H1 (cell line): ENCODE measurements around the gene ATMIN. TPM values are rescaled to one million over a fixed set of nuclear protein-coding genes. Genes with fewer than 3 reads are reported as not detected.

Source experiments
- CTCF ChIA-PET: fragments of 300-600 bp; sonication (Branson Sonifier 250); formaldehyde crosslinking; loops from one replicate; lab custom pipeline; 2021; ENCODE audit not compliant: partially characterized antibody; lab: Charles Lee
- POLR2A ChIA-PET: fragments of 300-600 bp; sonication (Branson Sonifier 250); formaldehyde crosslinking; loops from one replicate; lab custom pipeline; 2021; ENCODE audit warnings: inconsistent platforms; ENCODE audit not compliant: partially characterized antibody; lab: Charles Lee
- DNase-seq, 2 experiments: peaks; one replicate each; pipeline versions ENCODE4 v3.0.0 to v3.0.0-alpha.2; 2010 to 2022; ENCODE audit warnings: low spot score in 2 of 2, low read depth in 1 of 2, mixed read lengths in 1 of 2
- FAIRE-seq: peaks from 2 replicates; lab custom pipeline; 2011; peaks lifted over from hg19 to GRCh38; lab: Jason Lieb, UNC
- H2AFZ ChIP-seq: 2 replicates; pipeline ENCODE4 v1.8.1; 2012; ENCODE audit warnings: low read length, inconsistent platforms
- H2AK5ac ChIP-seq: 2 replicates; pipeline ENCODE4 v1.6.1; 2013; ENCODE audit warnings: low read depth, low read length
- H2BK120ac ChIP-seq: replicated peaks from 2 replicates; pipeline ENCODE3; 2013; ENCODE audit warnings: low read depth, low read length, inconsistent platforms
- H2BK12ac ChIP-seq: 2 replicates; pipeline ENCODE4 v1.6.1; 2013; ENCODE audit warnings: low read depth, low read length
- H2BK15ac ChIP-seq: 2 replicates; pipeline ENCODE4 v1.6.1; 2013; ENCODE audit warnings: low read length
- H2BK20ac ChIP-seq: 2 replicates; pipeline ENCODE4 v1.6.1; 2013; ENCODE audit warnings: low read length
- H2BK5ac ChIP-seq: 2 replicates; pipeline ENCODE4 v1.6.1; 2013; ENCODE audit warnings: low read depth, low read length
- H3K14ac ChIP-seq: 2 replicates; pipeline ENCODE4 v1.6.1; 2013; ENCODE audit warnings: inconsistent platforms; ENCODE audit not compliant: insufficient read length
- H3K18ac ChIP-seq: 2 replicates; pipeline ENCODE4 v1.6.1; 2013; ENCODE audit warnings: low read length; ENCODE audit errors: extremely low read depth
- H3K23ac ChIP-seq: 2 replicates; pipeline ENCODE4 v1.6.1; 2013; ENCODE audit warnings: inconsistent platforms; ENCODE audit not compliant: insufficient read length
- H3K23me2 ChIP-seq: 2 replicates; pipeline ENCODE4 v1.6.1; 2013; ENCODE audit warnings: low read depth, low read length
- H3K27ac ChIP-seq: 2 replicates; pipeline ENCODE4 v1.6.1; 2011; ENCODE audit warnings: low read depth, low read length, inconsistent platforms
- H3K27me3 ChIP-seq, 4 experiments: replicated peaks in 1 of 4; 1 replicate in 1 of 4; 2 replicates in 3 of 4; pipeline versions ENCODE4 v1.6.1 to v1.8.1; 2011 to 2013; ENCODE audit warnings: low read length in 3 of 4, mild to moderate bottlenecking in 3 of 4, inconsistent platforms in 2 of 4, mixed read lengths in 2 of 4, moderate library complexity in 1 of 4; ENCODE audit not compliant: control insufficient read depth in 3 of 4, insufficient read depth in 3 of 4; ENCODE audit errors: extremely low read depth in 1 of 4
- H3K36me3 ChIP-seq, 4 experiments: 2 replicates each; pipeline versions ENCODE4 v1.6.1 to v1.8.1; 2011 to 2013; ENCODE audit warnings: mild to moderate bottlenecking in 4 of 4, low read length in 3 of 4, moderate library complexity in 2 of 4, control low read depth in 1 of 4, inconsistent platforms in 1 of 4; ENCODE audit not compliant: insufficient read depth in 4 of 4, control insufficient read depth in 2 of 4
- H3K4ac ChIP-seq: replicated peaks from 2 replicates; pipeline ENCODE3; 2013; ENCODE audit warnings: low read length, low read depth, mixed read lengths, inconsistent platforms; ENCODE audit not compliant: insufficient read length
- H3K4me1 ChIP-seq, 4 experiments: replicated peaks in 1 of 4; 1 replicate in 1 of 4; 2 replicates in 3 of 4; pipeline versions ENCODE4 v1.6.1 to v1.8.1; 2011 to 2013; ENCODE audit warnings: low read length in 3 of 4, inconsistent platforms in 2 of 4, mixed read lengths in 1 of 4; ENCODE audit not compliant: insufficient read depth in 4 of 4, control insufficient read depth in 3 of 4
- H3K4me2 ChIP-seq, 2 experiments: 2 replicates each; pipeline versions ENCODE4 v1.6.1 to v1.8.1; 2011 to 2013; ENCODE audit warnings: low read depth in 2 of 2, low read length in 2 of 2, control low read depth in 1 of 2, inconsistent platforms in 1 of 2, mild to moderate bottlenecking in 1 of 2; ENCODE audit not compliant: insufficient read depth in 1 of 2
- H3K4me3 ChIP-seq, 4 experiments: fragments of 200-600, 300-600 bp in 1 of 4; sonication (generic), shearing (Covaris generic), sonication (Bioruptor Twin) in 1 of 4; 2 replicates each; pipeline versions ENCODE4 v1.5.1 to v1.8.1; 2011 to 2016; ENCODE audit warnings: low read length in 4 of 4, low read depth in 3 of 4, control low read depth in 2 of 4, inconsistent platforms in 2 of 4, mild to moderate bottlenecking in 2 of 4, mixed read lengths in 1 of 4, moderate library complexity in 1 of 4; ENCODE audit not compliant: insufficient read depth in 2 of 4; ENCODE audit errors: extremely low read depth in 1 of 4
- H3K56ac ChIP-seq: replicated peaks from 2 replicates; pipeline ENCODE3; 2013; ENCODE audit warnings: low read depth, mild to moderate bottlenecking, mixed read lengths, low read length, inconsistent platforms; ENCODE audit not compliant: insufficient read length
- H3K79me1 ChIP-seq: 2 replicates; pipeline ENCODE4 v1.6.1; 2013; ENCODE audit warnings: low read depth, low read length, control low read depth
- H3K79me2 ChIP-seq, 2 experiments: 2 replicates each; pipeline versions ENCODE4 v1.6.1 to v1.8.1; 2012 to 2013; ENCODE audit warnings: low read length in 2 of 2, mild to moderate bottlenecking in 2 of 2, inconsistent platforms in 1 of 2; ENCODE audit not compliant: insufficient read depth in 2 of 2, control insufficient read depth in 1 of 2
- H3K9ac ChIP-seq, 4 experiments: replicated peaks in 1 of 4; 1 replicate in 1 of 4; 2 replicates in 3 of 4; pipeline versions ENCODE4 v1.6.1 to v1.8.1; 2011 to 2013; ENCODE audit warnings: low read depth in 3 of 4, low read length in 3 of 4, control low read depth in 2 of 4, mild to moderate bottlenecking in 2 of 4, moderate library complexity in 2 of 4, inconsistent platforms in 1 of 4; ENCODE audit errors: extremely low read depth in 1 of 4
- H3K9me3 ChIP-seq, 2 experiments: 2 replicates each; pipeline versions ENCODE4 v1.6.1 to v1.8.1; 2012 to 2013; ENCODE audit warnings: mild to moderate bottlenecking in 2 of 2, moderate library complexity in 2 of 2, control low read depth in 1 of 2, inconsistent platforms in 1 of 2, low read depth in 1 of 2, low read length in 1 of 2, mixed read lengths in 1 of 2; ENCODE audit not compliant: insufficient read depth in 2 of 2
- H4K20me1 ChIP-seq, 2 experiments: replicated peaks in 1 of 2; 2 replicates each; pipeline versions ENCODE3 to v1.8.1; 2011 to 2013; ENCODE audit warnings: inconsistent platforms in 2 of 2, low read length in 2 of 2, mild to moderate bottlenecking in 1 of 2; ENCODE audit not compliant: insufficient read depth in 2 of 2, control insufficient read depth in 1 of 2
- H4K5ac ChIP-seq: 2 replicates; pipeline ENCODE4 v1.6.1; 2013; ENCODE audit warnings: low read length, low read depth, mixed read lengths, inconsistent platforms; ENCODE audit not compliant: insufficient read length
- H4K8ac ChIP-seq: 2 replicates; pipeline ENCODE4 v1.8.0; 2013; ENCODE audit warnings: mild to moderate bottlenecking, moderate library complexity, low read length, inconsistent platforms; ENCODE audit not compliant: insufficient read depth; ENCODE audit errors: extremely low read depth
- H4K91ac ChIP-seq: replicated peaks from 2 replicates; pipeline ENCODE3; 2013; ENCODE audit warnings: low read length, mixed read lengths, inconsistent platforms; ENCODE audit not compliant: insufficient read length
- EP300 ChIP-seq, 2 experiments: IDR thresholded peaks; 1 replicate in 1 of 2; 2 replicates in 1 of 2; pipeline ENCODE4 v1.6.1; 2011 to 2012; ENCODE audit warnings: low read depth in 2 of 2, low read length in 2 of 2, mild to moderate bottlenecking in 2 of 2, borderline replicate concordance in 1 of 2, inconsistent platforms in 1 of 2, moderate library complexity in 1 of 2
- FOSL1 ChIP-seq: IDR thresholded peaks from 2 replicates; pipeline ENCODE4 v1.6.1; 2011; ENCODE audit warnings: mild to moderate bottlenecking, low read depth, low read length, moderate library complexity; ENCODE audit not compliant: insufficient read depth
- RNF2 ChIP-seq: fragments of 200-900, 300-1000 bp; sonication (generic); IDR thresholded peaks from 2 replicates; pipeline ENCODE4 v1.7.1; 2016; ENCODE audit warnings: borderline replicate concordance, low read depth, mild to moderate bottlenecking, antibody characterized with exemption, low read length; ENCODE audit not compliant: poor library complexity, severe bottlenecking; ENCODE audit errors: missing control alignments
- TAF7 ChIP-seq: optimal IDR thresholded peaks from 2 replicates; pipeline ENCODE3; 2011; ENCODE audit warnings: low read depth, mild to moderate bottlenecking, inconsistent platforms, low read length, moderate library complexity, borderline replicate concordance
- TEAD4 ChIP-seq: IDR thresholded peaks from 2 replicates; pipeline ENCODE4 v1.6.1; 2012; ENCODE audit warnings: low read depth, low read length, inconsistent platforms, mixed read lengths
- WGBS, 2 experiments: shearing (Covaris generic) in 1 of 2; methylation state at CpG; one replicate each; pipeline versions ENCODE4 v1.1.6 to v1.1.7; 2013 to 2015; ENCODE audit warnings: low lambda C conversion rate in 2 of 2, mixed read lengths in 2 of 2, inconsistent platforms in 1 of 2, low coverage in 1 of 2, missing lambda C conversion rate in 1 of 2; ENCODE audit not compliant: insufficient replicate concordance in 2 of 2, insufficient coverage in 1 of 2, insufficient read length in 1 of 2; ENCODE audit errors: extremely low coverage in 1 of 2, missing lambda C conversion rate in 1 of 2; 5-methylcytosine and 5-hydroxymethylcytosine counted together
- polyA plus RNA-seq, 7 experiments: library from polyadenylated mRNA; depleted of rRNA in 3 of 7; stranded (reverse) in 5 of 7; unstranded in 2 of 7; fragments of >200 nt in 5 of 7; fragments of 200-250 nt in 2 of 7; gene quantifications; 1 replicate in 5 of 7; 2 replicates in 1 of 7; 4 replicates in 1 of 7; pipeline versions ENCODE4 v1.2.1 to v1.2.3, GENCODE V29; 2011 to 2013; ENCODE audit warnings: missing spikeins in 2 of 7, mixed read lengths in 2 of 7
- total RNA-seq: library from RNA; stranded (reverse); fragmentation: NEBNext Ultra II Directional; extraction: Animal tissue kit (Norgen Biotek cat#: 25700); gene quantifications from 2 replicates; pipeline ENCODE4 v1.2.1, GENCODE V29; 2021
- TF ChIP-seq, protein P1 (sequence below): IDR thresholded peaks from 2 replicates; pipeline ENCODE4 v1.6.1; 2011; ENCODE audit warnings: low read depth, mild to moderate bottlenecking, low read length; ENCODE audit not compliant: insufficient read depth

The ATMIN gene
- total and polyA plus RNA-seq, 2 of the 8 experiments (the other 6 are each of a cell fraction or from before 2014, with no cell fraction given), result 34.8 to 59.8 TPM

DNA sequence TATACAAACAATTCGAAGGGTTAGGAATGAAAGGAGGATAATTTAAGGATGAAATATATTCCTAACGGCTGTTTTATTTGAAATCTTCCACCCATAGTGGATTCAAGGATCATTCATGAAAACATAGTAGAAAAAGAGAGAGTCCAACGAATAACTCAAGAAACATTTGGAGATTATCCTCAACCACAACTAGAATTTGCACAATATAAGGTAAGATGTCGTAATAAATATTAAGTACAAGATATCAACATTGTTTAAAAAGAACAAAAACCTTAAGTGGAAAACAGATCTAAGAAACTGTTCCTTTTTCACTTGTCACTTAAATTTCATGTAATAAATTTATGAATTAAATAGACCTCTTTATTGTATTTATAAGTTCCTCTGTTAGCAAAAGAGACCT is 9.2 kb upstream of the ATMIN start:
- Histone ChIP-seq H3K18ac (no peak overlapping the region), H2BK5ac (no peak overlapping the region), H3K27ac (no peak overlapping the region), H4K91ac (no peak overlapping the region), H3K4me3 (no peak overlapping the region), H4K20me1 (no peaks in the 10 kb centered on the region)
- FAIRE-seq, result no peak
- TF ChIP-seq EP300 (IDR thresholded peaks at IDR 0.05; ENCODE audit: borderline replicate concordance in 1 of 2, low read depth in 2 of 2, low read length in 2 of 2) (no peak), FOSL1 (no peak), TEAD4 (no peak), TAF7 (no peak), RNF2 (no peak)
- TF ChIP-seq, protein P1, sequence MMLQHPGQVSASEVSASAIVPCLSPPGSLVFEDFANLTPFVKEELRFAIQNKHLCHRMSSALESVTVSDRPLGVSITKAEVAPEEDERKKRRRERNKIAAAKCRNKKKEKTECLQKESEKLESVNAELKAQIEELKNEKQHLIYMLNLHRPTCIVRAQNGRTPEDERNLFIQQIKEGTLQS, result no peak
- TF ChIP-seq, all 59 proteins: peak for 0
- no peak for DNase-seq
- no peak overlapping the region for H3K9ac ChIP-seq
- POLR2A ChIA-PET, result no interaction called here
- no peak overlapping the region for H3K4me2 ChIP-seq
- H3K4me1 ChIP-seq, result no peaks in the 10 kb centered on the region
- H3K27me3 ChIP-seq, result no peaks in the 10 kb centered on the region
- 85 to 100% methylated on average over 1 to 4 of the region's 4 CpGs for WGBS, 2 experiments
- H3K36me3 ChIP-seq, result peaks cover 13 to 67% (median 48%) of the 10 kb centered on the region in 4 experiments
- H3K56ac ChIP-seq, result no peak overlapping the region
- no peaks in the 10 kb centered on the region for H3K9me3 ChIP-seq
- no peak overlapping the region for H2AFZ ChIP-seq
- no peak overlapping the region for H3K14ac ChIP-seq
- H3K79me2 ChIP-seq, result no peaks in the 10 kb centered on the region
- no peak overlapping the region for H2AK5ac ChIP-seq
- H4K5ac ChIP-seq, result no peak overlapping the region
- no peak overlapping the region for H2BK12ac ChIP-seq
- H3K79me1 ChIP-seq, result no peaks in the 10 kb centered on the region
- H2BK20ac ChIP-seq, result no peak overlapping the region
- H3K4ac ChIP-seq, result no peak overlapping the region
- H2BK15ac ChIP-seq, result no peak overlapping the region
- H4K8ac ChIP-seq, result no peak overlapping the region
- H3K23ac ChIP-seq, result no peak overlapping the region
- no peak overlapping the region for H2BK120ac ChIP-seq
- no peaks in the 10 kb centered on the region for H3K23me2 ChIP-seq
- CTCF ChIA-PET, result interaction anchor here (0.6 kb wide), 1 partner anchor 10 kb away, joined by 3 read pairs; the partner anchor contains the start of gene ATMIN
